ENCODE data around the gene SNX24. TPM values are rescaled to one million over a fixed set of nuclear protein-coding genes. Genes with fewer than 3 reads are reported as not detected.

The SNX24 gene
- total and polyA plus RNA-seq, 2 of the 4 experiments (the other 2 are of a cell fraction) = 13.8 to 15.0 TPM

DNA sequence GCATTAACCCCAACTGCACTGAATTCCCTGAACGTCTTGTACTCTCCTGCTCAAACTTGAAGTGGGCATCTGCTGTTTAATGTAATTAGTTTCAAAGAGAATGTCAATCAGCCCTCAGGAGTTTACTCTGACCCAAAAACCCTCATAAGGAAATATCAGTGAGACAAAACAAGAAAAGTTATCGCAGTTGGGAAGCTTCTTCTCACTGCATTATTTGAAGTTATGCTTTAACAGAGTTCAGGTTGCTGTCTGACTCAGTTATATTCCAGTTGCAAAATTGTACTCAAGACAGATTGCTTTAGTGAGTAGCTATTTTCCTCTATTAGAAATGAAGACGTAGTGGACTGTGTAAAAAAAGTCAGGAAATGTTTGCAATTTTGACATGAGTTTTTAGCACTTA lies 139.0 kb downstream of the SNX24 start:
- no peak overlapping the region for H3K4ac ChIP-seq (ENCODE audit: low read depth, low read length)
- no peak overlapping the region for H2BK20ac ChIP-seq (ENCODE audit: low read depth, low read length)
- POLR2A ChIA-PET (ENCODE audit: unreplicated experiment) = no interaction called here
- no peak overlapping the region for H2AFZ ChIP-seq (replicated peaks; ENCODE audit: low read length, poor library complexity)
- H3K27me3 ChIP-seq (ENCODE audit: control insufficient read depth, insufficient read depth, low read length) = no peaks in the 10 kb centered on the region
- WGBS, 2 experiments (ENCODE audit: extremely low coverage in 2 of 2, insufficient read length in 1 of 2) = no CpG with 5 or more reads among the region's 3 CpGs
- H3K4me2 ChIP-seq (ENCODE audit: low read depth, low read length) = no peak overlapping the region
- no peak overlapping the region for H3K9ac ChIP-seq (ENCODE audit: low read depth, low read length)
- no peak overlapping the region for H3K18ac ChIP-seq (ENCODE audit: low read depth, low read length)
- H3K36me3 ChIP-seq (ENCODE audit: control insufficient read depth, insufficient read depth, low read length) = no peaks in the 10 kb centered on the region
- no peak overlapping the region for H4K91ac ChIP-seq (ENCODE audit: insufficient read depth, low read depth, low read length)
- H3K14ac ChIP-seq (replicated peaks; ENCODE audit: low read depth, low read length) = no peak overlapping the region
- H3K79me1 ChIP-seq (ENCODE audit: low read depth in 1 of 2, low read length in 2 of 2) = no peaks in the 10 kb centered on the region; a peak in 1 of 4 replicates
- H2BK15ac ChIP-seq (ENCODE audit: low read depth, low read length) = no peak overlapping the region
- in situ Hi-C loops (cut with MboI; ENCODE audit: low sequenced_read_pairs) (no loop called here), intact Hi-C loops (cut with micrococcal nuclease) (no loop called here), dilution Hi-C loops (cut with HindIII; ENCODE audit: low sequenced_read_pairs, unreplicated experiment) (no loop called here)
- no TSS peak for BruUV-seq (replicated peaks)
- ATAC-seq (ENCODE audit: low read depth) (no peak), DNase-seq (no peak)
- no peak overlapping the region for H3K56ac ChIP-seq (ENCODE audit: extremely low read depth, insufficient read depth, low read length)
- no peak overlapping the region for H4K8ac ChIP-seq (ENCODE audit: low read depth in 2 of 2, low read length in 2 of 2)
- H3K23ac ChIP-seq (ENCODE audit: low read depth, low read length) = no peak overlapping the region
- peaks cover 1% of the 10 kb centered on the region; the same call in 1 of the 2 replicates for H3K4me1 ChIP-seq (ENCODE audit: control insufficient read depth, insufficient read depth, low read length)
- H2BK120ac ChIP-seq (ENCODE audit: low read depth, low read length) = no peak overlapping the region
- H3K9me3 ChIP-seq (ENCODE audit: control insufficient read depth, insufficient read depth, low read length) = no peaks in the 10 kb centered on the region
- no peaks in the 10 kb centered on the region for H3K9me1 ChIP-seq (ENCODE audit: insufficient read depth, low read length)
- no peak for TF ChIP-seq FOS (IDR thresholded peaks at IDR 0.05; ENCODE audit: low read depth, low read length)
- TF ChIP-seq CEBPB (IDR thresholded peaks at IDR 0.05; ENCODE audit: low read depth, low read length) = no peak
- TF ChIP-seq POLR2A (IDR thresholded peaks at IDR 0.05; ENCODE audit: low read depth, low read length) = no peak
- TF ChIP-seq NFE2L2 (IDR thresholded peaks at IDR 0.05; ENCODE audit: low read depth, low read length) = no peak
- no peak for TF ChIP-seq BHLHE40 (IDR thresholded peaks at IDR 0.05; ENCODE audit: low read depth, low read length)
- no peak for TF ChIP-seq MXI1 (IDR thresholded peaks at IDR 0.05; ENCODE audit: borderline replicate concordance, low read depth, low read length)
- TF ChIP-seq MAZ (IDR thresholded peaks at IDR 0.05; ENCODE audit: borderline replicate concordance, low read depth, low read length) = no peak
- TF ChIP-seq, protein P1, sequence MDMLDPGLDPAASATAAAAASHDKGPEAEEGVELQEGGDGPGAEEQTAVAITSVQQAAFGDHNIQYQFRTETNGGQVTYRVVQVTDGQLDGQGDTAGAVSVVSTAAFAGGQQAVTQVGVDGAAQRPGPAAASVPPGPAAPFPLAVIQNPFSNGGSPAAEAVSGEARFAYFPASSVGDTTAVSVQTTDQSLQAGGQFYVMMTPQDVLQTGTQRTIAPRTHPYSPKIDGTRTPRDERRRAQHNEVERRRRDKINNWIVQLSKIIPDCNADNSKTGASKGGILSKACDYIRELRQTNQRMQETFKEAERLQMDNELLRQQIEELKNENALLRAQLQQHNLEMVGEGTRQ (IDR thresholded peaks at IDR 0.05; ENCODE audit: low read depth, low read length) = no peak
- TF ChIP-seq RCOR1 (IDR thresholded peaks at IDR 0.05; ENCODE audit: insufficient replicate concordance, low read length) = no peak
- TF ChIP-seq SMC3 (IDR thresholded peaks at IDR 0.05; ENCODE audit: low read depth, low read length) = no peak
- TF ChIP-seq MAFK (IDR thresholded peaks at IDR 0.05; ENCODE audit: low read depth, low read length) = no peak
- TF ChIP-seq, protein P2, sequence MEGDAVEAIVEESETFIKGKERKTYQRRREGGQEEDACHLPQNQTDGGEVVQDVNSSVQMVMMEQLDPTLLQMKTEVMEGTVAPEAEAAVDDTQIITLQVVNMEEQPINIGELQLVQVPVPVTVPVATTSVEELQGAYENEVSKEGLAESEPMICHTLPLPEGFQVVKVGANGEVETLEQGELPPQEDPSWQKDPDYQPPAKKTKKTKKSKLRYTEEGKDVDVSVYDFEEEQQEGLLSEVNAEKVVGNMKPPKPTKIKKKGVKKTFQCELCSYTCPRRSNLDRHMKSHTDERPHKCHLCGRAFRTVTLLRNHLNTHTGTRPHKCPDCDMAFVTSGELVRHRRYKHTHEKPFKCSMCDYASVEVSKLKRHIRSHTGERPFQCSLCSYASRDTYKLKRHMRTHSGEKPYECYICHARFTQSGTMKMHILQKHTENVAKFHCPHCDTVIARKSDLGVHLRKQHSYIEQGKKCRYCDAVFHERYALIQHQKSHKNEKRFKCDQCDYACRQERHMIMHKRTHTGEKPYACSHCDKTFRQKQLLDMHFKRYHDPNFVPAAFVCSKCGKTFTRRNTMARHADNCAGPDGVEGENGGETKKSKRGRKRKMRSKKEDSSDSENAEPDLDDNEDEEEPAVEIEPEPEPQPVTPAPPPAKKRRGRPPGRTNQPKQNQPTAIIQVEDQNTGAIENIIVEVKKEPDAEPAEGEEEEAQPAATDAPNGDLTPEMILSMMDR (conservative IDR thresholded peaks at IDR 0.05; ENCODE audit: low read depth, low read length) = no peak
- no peak for TF ChIP-seq CHD1 (IDR thresholded peaks at IDR 0.05; ENCODE audit: low read depth, low read length)
- no peak for TF ChIP-seq RFX5 (IDR thresholded peaks at IDR 0.05; ENCODE audit: low read depth, low read length)
- TF ChIP-seq, protein P3, sequence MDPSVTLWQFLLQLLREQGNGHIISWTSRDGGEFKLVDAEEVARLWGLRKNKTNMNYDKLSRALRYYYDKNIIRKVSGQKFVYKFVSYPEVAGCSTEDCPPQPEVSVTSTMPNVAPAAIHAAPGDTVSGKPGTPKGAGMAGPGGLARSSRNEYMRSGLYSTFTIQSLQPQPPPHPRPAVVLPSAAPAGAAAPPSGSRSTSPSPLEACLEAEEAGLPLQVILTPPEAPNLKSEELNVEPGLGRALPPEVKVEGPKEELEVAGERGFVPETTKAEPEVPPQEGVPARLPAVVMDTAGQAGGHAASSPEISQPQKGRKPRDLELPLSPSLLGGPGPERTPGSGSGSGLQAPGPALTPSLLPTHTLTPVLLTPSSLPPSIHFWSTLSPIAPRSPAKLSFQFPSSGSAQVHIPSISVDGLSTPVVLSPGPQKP (IDR thresholded peaks at IDR 0.05; ENCODE audit: borderline replicate concordance, low read depth, low read length) = no peak
- no peak for TF ChIP-seq RAD21 (IDR thresholded peaks at IDR 0.05; ENCODE audit: low read length)
- H3K27ac ChIP-seq (ENCODE audit: insufficient read depth, low read length) = no peak overlapping the region
- H2AK5ac ChIP-seq (ENCODE audit: low read depth, low read length) = no peak overlapping the region
- no peak overlapping the region for H3K4me3 ChIP-seq (ENCODE audit: insufficient read depth, low read depth, low read length)
- H4K20me1 ChIP-seq (ENCODE audit: insufficient read depth, low read length) = peaks cover 3% of the 10 kb centered on the region; the same call in 1 of the 2 replicates
- H4K5ac ChIP-seq (ENCODE audit: low read depth, low read length) = no peak overlapping the region
- no peak overlapping the region for H2AK9ac ChIP-seq (replicated peaks; ENCODE audit: low read depth, low read length, poor library complexity)
- CTCF ChIA-PET = interaction anchor here (1.0 kb wide), 1 partner anchor 42 kb away, joined by 3 read pairs; no protein-coding TSS in a partner anchor
- H2BK5ac ChIP-seq (ENCODE audit: low read depth, low read length, poor library complexity, severe bottlenecking) = no peak overlapping the region
